HG03066 (cell line): ENCODE results near the gene PLEKHG4B.

Experiments used
- ATAC-seq: cut with Tn5 transposase; IDR thresholded peaks from one replicate; pipeline ENCODE4 v1.9.1; 2021; ENCODE audit warnings: low read depth; ENCODE audit not compliant: unreplicated experiment

Gene PLEKHG4B

DNA sequence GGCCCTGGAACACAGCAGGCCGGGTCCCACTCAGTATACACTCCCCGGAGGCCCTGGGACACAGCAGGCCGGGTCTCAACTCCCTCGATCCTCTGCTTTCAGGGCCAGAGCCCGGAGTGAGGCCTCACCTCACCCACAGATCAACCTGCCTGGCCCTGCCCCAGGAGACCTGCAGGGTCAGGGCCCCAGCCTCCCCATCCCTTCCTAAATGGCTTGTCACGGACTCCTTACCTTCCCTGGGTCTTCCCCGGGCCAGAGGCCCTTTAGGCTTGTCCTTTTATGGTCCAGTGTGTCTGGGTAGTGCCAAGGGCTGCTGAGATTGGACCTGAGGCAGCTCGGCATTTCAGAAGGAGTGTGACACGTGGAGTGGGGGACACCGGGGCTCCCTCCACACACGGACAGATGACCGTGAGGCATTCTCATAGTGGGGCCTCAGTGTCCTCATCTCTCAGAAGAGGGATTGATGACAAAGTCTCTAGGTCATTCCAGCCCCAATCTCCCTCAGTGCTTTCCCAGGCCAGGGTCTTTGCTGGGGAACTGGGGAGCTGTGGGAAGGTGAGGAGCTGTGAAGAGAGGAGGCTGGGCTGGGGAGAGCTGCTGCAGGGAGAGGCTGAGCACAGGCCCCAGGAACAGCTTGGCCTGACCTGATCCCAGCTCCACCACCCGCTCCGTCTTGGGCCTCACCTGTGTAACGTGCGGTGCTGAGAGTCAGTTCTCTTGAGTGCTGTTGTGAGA lies 18.0 kb upstream of the PLEKHG4B start:
- no peak for ATAC-seq

DNA sequence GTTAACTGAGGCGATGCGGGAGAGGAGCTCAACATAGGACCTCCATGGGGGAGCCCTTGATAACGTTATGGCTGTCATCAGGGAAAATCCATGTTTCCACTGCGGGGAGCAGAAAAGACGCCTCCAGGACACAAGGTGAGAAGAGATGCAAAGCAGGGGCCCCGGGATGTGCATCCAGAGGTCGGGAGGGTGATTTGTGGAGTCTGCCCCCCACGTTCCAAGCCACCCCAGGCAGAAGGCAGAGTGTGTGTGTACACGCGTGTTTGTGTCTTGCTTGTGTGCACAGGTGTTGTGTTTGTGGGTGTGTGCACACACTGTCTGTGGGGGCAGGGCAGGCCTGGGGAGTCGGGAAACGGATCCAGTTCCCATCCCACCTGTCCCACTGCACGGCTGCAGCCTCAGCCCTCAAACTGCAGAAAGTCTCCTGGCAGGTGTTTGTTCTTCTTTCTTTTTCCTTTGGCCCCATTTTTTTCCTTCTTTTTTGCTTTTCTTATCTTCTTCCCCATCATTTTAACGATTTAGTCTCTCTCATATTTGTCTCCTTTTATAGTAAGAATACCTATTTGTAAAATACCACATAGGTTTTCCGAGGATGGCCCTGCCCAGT lies 17.4 kb upstream of the PLEKHG4B start:
- no peak for ATAC-seq

DNA sequence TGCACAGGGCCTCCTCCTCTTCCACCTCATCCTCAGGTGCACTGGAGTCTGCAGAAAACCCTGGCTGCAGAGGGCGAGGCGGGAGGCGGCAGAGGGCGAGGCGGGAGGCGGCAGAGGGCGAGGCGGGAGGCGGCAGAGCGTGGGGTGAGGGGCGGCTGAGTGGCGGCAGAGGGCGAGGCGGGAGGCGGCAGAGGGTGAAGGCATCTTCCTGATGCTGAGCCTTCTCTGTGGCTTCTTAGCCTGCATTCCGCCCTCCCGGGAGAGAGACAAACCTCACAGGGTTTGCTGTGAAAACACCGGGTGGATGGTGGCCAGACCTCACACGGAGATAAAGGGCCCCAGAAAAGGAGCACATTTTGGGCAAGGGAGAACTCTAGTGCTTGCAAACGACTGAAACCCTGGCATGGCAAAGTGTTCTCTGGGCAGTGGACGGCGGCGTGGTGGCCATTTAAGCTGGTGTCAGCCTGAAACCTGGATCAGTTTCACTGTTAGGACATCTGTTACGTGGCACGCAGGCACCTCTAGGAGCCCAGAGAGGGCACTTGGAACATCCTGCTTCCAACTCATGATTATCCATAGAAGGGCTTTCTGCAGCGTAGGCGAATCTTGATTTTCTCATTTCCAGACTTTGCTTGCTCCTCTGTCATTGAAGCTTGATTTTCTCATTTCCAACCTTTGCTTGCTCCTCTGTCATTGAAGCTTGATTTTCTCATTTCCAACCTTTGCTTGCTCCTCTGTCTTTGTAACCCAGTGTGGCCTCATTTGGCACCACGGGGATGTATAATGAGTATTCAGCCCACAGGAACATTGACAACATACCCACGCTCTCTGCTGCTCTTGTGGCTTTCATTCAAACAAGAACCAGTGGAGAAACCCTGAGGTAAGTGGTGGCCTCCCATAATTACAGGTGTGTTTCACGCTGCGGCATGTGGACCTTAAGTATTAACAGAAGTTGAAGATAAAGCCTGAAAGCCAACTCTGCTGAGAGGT lies 16.3 kb upstream of the PLEKHG4B start:
- no peak for ATAC-seq

DNA sequence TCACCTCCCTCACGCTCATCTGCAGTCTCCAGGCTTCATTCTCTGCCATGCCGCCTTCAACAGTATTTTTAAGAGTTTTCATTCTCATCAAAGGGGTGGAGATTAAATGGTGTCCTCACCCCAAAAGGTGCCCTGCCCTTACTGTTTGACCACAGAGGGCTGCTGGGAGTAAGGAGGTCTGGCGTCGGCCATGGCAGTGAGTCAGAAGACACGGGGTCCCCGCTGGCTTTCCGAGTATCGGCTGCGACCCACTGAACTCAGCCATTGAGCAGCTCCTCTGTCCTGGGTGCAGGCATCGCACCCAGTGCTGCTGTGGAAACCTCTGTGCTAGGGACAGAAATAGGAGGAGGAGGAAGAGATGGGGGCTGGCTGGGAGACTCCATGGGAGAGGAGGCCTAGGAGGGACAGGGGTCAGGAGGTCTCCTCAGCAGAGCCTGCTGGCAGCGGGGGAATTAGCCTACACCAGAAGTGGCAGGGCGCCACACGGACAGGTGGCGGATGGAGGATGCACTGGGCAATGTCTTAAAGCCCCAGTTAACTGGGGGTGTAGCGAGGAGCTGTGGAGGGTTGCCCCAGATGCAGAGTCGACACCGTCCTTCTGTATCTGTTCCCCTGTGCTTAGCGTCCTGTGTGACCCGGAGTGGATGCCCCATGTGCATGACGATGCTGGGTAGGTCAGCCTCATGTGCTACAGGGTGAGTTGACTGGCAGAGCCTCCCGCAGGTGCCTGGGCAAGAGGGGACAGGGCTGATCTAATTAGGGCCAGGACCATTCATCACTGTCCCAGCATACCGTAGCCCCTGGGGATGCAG lies 15.4 kb upstream of the PLEKHG4B start:
- ATAC-seq = no peak

DNA sequence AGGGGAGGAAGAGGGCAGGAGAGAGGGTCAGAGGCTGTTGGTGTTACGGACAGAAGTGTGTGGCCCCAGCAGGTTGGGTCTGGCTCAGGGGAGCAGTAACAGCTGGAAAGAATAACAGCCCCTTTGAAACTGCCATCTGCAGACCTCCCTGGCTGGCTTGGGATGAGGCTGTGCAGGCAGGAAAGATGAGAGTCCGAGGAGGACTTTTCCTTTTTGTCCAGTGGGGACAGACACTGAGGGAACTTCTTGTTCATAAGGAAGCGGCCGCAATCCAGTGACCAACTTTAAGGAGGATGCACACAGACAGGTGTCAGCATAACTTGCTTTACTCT lies 14.8 kb upstream of the PLEKHG4B start:
- no peak for ATAC-seq

DNA sequence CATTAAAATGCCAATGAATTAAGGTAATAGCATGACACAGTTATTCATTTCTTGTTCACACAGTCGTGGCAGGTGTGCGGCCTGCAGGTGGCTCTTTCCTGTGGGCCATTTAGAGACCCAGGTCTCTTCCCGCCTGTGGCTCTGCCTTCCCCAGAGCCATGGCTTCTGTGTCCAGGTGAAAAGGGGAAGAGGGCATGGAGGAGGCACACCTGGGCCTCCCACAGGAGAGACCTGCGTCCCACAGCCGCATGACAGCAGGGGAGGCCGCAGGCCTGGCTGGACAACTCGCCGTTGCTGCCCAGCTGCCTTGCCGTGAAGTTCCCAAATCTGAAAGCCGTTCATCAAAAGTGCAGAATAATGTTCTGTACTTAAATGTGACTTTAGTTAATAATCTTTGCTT lies 14.4 kb upstream of the PLEKHG4B start:
- ATAC-seq = no peak

DNA sequence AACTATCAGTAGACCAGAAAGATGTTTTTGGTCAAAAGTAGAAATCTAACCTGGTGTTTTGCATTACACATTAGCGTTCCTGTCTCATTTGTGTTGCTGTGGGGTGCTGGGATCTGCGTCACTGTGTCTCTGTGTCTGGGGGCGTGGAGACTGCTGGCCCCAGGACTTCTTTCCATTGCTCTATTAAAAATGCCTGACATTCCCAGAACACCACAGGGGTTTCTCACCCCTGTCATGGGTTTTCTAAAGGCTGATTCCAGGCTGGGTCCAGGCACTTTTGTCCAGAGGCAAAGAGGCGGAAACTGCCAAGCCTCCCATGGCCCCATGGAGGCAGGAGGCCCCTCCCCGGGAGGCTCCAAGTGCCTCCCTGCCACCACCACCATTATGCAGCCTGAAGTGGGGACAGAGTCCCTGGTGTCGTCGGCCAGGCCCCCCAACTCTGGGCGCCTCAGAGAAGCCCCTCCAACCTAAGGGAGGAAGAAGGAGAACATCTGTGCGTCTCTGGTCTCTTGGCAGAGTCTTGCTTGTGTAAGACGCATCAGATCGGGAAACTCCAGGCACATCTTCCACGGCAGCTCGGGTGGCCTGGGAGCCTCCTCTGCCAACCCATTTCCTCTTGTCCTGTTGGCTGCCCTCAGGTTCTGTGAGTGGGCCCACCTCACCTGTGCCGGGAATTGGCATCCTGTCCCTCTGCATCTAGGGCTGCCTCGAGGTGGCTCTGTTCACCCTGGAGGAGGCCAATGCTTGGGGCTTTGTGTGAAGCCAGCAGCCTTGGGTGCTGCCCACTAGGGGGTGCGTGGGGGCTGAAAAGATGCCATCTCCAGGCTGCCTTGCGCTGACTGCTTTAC lies 13.8 kb upstream of the PLEKHG4B start:
- no peak for ATAC-seq

DNA sequence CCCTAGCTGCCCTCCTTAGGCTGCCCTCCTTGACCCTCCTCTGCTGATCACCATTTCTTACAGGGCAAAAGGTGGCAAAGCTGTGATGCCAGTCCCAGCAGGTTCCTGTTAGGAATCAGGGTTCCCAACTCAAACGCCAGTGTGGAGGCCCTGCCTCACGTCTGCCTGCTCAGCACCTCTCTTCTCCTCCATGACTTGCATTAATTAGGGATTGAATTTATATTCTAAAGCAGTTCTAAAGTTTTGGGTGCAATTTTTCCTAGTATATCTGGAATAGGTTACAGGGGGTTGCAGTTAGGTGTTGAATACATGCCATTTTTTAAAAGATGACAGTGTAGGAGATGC lies 13.2 kb upstream of the PLEKHG4B start:
- ATAC-seq = no peak

DNA sequence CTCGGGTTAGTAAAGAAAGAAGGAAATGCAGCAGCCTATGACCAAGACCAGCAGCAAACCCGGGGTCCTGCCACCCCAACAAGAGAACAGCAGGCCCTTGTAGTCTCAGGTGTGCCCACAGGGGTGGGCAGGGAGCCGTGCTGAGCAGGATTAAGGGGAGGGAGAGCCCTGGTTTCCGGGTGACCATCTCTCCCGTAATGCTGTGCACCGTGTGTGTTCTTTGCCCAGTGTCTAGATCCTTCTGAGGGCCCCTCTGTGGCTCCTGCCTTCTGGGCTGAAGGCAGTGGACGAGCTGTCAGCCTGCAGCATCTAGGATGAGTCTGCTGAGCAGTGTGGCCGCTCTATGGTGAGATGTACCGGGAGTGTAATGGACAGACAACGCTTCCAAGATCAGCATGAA lies 12.7 kb upstream of the PLEKHG4B start:
- ATAC-seq = no peak

DNA sequence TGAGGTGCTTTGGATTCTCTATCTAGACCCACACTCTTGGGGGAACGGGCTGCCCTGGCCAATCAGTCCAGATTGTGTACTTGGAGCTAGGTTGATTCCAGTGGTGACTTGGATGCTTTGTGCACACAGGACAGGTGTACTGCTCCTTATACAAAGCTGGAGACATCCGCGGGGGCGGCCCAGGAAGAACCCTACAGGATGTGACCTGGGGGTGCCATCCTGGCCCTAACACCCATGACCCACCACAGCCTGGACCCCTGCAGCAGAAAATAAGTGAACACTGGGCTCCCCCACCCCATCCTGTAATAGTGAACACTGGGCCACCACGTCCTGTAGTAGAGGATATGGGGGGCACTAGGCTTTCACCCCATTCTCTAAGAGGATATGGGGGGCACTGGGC lies 12.1 kb upstream of the PLEKHG4B start:
- no peak for ATAC-seq

DNA sequence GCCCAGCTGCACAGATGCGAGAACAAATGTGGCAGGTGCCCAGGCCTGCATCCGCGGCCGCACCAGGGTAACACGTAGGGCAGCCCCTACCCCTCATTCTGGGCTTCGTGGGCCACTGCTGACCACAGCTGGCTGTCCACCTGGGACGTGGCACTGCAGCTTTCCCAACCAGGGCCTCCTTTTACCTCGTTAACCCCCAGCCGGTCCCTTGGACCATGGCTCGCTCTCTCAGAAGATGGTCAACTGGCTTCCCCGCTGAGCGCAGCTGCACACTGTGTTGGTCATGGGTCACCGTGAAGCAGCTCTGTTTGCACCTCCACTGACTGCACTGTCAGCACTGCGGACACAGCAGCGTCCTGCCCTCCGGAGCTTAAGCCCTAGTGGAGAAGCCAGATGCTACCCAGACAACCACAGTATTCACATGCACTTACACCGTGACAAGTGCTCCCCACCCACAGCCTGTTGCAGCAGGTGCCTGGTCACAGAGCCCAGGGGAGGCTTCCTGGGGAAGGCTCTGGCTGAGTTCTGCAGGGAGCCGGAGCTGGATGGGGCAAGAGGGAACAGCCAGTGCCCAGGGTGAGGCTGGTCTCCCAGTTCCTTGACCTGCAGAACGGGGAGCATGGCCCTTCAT lies 10.5 kb upstream of the PLEKHG4B start:
- no peak for ATAC-seq

DNA sequence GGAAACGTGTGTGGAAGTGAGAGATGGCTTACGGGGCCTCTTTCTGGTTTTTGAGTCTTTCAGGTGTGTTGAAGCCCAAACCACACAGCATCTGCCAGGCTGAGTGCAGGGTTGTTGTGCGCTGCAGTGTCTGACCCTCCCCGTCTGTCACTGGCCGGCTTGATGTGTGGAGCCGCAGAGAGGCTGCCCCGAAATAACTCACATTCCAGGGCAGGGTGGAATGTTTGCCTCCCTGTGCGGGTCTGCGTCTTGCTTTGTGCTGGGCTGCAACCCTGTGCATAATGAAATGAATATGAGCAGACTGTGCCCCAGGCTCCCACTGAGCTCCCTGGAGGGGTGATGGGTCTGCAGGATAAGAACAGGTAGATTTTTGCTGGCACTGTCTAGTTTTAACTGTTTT lies 9.9 kb upstream of the PLEKHG4B start:
- no peak for ATAC-seq

DNA sequence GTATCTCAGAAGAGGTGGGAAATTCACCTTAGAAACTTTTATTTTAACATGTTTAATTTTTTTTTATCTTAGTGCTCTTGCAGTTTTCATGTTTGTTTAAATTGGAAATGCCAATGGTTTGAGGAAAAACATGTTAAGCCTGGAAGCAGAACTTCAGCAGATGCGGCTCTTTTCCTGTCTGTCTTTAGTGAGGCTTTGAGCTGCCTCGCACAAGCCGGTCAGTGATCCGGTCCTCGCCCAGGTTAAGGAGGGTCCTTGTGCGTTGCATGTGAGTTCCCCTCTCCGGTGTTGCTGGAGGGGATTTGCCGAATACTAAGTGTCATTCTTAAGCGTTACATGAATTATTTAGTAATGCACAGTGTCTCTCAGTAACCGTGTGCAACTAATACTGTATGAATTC lies 9.4 kb upstream of the PLEKHG4B start:
- no peak for ATAC-seq

DNA sequence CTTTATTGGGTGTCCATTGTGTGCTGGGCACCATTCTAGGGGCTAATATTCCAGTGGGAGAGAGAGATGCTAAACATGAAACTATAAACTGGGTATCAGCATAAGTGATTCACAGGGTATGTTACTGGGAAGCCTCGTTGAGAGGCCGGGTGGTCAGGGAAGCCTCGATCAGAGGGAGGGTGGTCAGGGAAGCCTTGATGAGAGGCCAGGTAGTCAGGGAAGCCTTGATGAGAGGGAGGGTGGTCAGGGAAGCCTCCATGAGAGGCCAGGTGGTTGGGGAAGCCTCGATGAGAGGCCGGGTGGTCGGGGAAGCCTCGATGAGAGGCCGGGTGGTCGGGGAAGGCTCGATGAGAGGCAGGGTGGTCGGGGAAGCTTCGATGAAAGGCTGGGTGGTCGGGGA lies 8.9 kb upstream of the PLEKHG4B start:
- ATAC-seq = no peak

DNA sequence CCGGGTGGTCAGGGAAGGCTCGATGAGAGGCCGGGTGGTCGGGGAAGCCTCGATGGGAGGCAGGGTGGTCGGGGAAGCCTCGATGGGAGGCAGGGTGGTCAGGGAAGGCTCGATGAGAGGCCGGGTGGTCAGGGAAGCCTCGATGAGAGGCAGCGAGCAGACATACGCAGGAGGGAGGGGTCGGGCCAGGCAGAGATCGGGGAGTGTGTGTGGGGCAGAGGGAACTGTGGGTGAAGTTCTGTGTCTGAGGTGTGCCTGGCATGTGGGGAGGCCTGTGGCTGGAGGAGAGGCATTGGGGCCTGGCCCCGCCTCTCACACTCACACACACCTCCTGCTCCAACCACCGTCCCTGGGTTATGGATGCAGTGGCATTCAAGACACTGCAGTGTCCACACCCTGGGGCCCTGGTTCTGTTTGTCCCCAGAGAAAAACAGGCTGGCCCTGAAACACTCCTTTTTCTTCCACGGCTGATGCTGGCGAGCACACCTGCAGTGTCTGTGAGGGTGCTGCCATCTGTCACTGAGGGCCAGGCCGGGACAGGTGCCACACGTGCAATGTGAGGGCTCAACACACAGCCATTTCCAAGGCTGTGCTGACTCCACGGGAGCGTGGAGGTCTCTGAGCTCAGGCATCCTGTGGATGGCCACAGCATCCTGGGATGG lies 6.5 kb upstream of the PLEKHG4B start:
- no peak for ATAC-seq

DNA sequence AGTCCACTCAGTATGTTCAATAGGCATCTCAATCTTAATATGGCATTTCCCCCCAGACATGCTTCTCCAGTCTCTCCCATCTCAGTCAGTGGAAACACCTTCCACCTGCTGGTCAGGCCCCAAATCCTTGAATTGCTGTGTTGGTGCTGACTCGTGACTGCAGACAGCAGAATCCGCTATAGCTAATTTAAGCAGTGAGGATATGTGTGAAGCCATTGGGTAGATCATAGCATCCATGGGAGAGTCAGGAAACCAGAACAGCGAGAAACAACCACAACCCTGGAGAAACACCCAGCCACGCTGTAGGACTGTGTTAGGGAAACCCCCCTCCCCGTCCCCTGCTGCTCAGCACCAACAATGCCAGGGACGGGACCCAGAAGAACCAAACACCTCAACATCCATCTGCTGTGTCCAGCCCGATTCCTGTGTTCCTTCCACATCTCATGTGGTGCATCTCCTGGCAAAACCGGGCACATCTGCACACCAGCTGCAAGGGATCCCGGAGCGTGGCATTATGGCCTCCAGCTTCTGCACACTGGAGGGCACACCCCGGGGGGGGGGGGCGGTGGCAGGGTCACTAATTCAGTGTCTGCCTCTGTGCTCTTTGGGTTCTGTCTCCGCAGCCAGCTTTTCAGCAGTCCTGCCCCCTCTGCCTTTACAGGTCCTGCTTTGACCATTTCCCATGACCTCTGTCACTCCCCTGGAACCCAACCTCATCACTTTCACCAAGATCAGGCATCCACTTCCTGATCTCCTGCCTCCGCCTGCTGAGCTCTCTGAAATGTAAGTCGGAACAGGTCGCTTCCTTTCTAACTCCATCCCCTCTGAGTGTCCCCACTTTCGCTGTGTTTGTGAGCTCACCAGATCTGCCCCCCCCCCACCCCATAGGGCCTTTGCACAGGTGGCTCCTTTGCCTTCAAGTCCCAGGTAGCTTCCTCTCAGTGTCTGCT lies 2.4 kb upstream of the PLEKHG4B start:
- ATAC-seq = no peak

DNA sequence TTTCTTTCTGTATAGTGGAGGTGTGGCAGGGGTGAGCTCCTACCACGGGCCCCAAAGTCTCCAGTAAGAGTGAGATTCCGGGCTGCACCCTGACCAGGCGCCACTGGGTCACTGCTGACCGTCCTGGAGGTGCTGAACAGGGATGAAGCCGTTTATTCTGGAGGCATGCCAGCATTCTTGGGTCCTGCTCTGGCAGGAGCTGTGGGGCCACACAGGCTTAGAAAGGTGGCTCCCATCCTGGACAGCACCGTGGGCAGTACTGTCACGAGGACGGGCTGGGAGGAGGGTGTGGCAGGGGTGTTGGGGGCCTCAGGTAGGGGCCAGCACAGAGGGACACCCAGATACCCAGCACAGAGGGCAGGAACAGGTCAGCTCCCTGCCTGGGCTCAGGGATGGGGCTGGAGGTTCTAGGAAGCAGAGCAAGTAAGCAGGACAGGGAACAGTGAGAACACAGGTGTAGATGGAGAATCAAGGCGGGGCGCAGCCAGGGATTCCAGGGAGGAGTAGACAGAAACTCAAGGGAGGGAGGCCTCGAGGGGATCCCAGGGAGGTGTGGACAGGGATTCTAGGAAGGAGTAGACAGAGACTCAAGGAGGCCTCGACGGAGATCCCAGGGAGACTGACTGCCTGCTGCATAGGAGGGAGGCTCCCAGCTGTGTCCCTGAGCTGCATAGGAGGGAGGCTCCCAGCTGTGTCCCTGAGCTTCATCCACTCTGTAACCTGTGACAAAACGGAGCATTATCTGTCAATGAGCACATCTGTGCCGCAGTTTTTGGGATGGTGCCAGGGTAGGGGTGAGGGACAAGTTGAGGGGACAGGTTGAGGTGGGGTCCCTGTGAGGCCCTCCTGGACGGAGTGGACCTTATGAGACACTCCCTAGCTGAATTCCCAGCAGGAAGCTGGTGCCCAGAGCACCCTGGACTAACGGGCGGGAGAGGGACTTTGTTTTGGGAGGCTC lies 1.1 kb upstream of the PLEKHG4B start:
- no peak for ATAC-seq
